HG02884 (cell line): ENCODE results near the gene RALGPS2.

Experiments used
- ATAC-seq: cut with Tn5 transposase; IDR thresholded peaks from one replicate; pipeline ENCODE4 v1.9.1; 2021; ENCODE audit warnings: mild to moderate bottlenecking, moderate library complexity; ENCODE audit not compliant: unreplicated experiment

Gene RALGPS2

DNA sequence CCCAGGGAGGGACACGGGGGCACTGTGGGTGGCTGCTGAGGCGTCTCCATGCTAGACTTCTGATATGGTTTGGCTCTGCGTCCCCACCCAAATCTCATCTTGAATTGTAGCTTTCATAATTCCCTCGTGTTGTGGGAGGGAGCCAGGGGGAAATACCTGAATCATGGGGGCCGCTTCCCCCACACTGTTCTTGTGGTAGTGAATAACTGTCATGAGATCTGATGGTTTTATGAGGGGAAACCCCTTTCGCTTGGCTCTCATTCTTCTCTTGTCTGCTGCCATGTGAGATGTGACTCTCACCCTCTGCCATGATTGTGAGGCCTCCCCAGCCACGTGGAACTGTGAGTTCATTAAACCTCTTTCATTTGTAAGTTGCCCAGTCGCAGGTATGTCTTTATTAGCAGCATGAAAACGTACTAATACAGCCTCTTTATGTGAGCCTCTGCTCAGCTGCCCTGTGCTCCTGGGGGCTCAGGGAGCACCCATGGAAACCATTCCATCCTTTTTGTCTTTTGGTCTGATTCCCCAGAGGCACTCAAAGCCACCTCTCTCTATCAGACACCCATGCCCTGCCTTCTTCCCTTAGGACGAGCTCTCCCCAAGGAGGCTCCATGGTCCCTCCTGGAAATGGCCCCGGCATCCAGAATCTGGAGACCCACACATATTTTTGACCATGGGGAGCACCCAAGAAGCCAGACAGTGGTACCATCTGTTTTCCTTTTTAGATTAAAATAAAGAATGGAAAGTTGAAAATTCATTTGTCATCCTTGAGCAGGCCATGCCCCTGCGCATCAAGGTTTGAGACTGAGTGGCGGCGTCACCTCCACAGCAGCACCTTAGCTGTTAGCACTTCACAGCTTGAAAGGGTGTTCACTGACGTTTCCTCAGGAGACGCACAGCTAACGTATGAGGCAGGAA lies 234.8 kb downstream of the RALGPS2 start:
- no peak for ATAC-seq

DNA sequence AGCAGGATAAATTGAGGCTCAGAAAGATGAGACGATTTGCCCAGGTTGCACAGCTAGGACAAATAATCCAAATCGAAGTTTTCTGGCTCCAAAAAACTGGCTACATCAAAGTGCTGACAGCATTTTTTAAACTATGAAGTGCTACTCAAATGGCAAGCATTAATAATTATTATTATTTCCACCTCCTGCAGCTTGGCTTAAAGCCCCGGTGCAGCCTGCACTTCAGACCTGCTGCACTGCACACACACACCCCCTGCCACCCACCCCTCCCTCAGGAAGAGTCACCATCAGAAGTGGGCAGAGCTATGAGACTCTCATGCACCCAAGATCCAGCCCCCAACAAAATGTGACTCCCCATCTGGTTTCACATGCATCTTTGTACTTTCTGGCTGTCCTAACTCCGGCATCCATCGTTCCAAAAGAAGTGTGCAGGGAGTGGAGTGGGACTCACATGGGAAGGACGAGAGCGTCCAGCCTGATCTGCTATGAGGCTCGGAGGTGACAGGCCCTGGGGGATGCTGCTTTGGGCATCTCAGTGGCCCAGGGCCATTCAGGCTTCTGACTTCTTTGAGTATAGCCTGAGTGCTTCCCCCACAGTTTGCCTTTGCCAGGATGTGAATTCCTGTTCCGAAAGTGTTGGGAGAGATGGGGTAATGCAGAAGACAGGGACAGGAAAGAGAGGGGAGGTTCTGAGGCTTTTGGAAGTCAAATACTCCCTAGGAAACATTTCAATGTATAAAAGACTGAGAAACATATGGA lies 235.6 kb downstream of the RALGPS2 start:
- no peak for ATAC-seq

DNA sequence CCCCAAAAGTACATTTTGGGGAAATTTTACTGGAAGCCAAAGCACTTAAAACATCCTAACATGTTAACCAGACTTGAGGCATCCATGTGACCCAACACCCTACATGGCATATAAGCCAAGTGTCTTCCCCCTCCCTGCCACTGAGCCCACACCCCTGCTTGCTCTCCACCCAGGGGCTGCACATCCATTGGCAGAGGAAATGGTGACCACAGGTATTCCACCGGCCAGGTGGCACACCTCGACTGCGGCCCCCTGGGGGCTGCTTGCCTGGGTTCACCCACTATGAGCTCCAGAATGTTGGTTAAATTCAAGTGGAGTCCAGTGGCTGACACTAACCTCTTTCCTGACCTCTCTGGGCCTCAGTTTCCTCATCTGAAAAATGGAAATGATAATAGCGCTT lies 236.3 kb downstream of the RALGPS2 start:
- no peak for ATAC-seq

DNA sequence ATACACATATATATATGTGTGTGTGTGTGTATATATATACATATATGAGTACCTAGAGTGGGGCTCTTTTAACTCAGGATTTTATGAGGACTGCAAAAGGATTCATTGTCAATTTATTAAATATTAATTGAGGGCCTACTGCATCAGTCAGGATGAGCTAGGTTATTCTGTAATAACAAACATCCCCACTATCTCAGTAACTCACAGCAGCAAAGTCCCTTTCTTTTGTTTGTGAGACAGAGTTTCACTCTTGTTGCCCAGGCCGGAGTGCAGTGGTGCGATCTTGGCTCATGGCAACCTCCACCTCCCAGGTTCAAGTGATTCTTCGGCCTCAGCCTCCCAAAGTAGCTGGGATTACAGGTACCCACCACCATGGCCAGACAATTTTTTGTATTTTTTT lies 236.8 kb downstream of the RALGPS2 start:
- no peak for ATAC-seq

DNA sequence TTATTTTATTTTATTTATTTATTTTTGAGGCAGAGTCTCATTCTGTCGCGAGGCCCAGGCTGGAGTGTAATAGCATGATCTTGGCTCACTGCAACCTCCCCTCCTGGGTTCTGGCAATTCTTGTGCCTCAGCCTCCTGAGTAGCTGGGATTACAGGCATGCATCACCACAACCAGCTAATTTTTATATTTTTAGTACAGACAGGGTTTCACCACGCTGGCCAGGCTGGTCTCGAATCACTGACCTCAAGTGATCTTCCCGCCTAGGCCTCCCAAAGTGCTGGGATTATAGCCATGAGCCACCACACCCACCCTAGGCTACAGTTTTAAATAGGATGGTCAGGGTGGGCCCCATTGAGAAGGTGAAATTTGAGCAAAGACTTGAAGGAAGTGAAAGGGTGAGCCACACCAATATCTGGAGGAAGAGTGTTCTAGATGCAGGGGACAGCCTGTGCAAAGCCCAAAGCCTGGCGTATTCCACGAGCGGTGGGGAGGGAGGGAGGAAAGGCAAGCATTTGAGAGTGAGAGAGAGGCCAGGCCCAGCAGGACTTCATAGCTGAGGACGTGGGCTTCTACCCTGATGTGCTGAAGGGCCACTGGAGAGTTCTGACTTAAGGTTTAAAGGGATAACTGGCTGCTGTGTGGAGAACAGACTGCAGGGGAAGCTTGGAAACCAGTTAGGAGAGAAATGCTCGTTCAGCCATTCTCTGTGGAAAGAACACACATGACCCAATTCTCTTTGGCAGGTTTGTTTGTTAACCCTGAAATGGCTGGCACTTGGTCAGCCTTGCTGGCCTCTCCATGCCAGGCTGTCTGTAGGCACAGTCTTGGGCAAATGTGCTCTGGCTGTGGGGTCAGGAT lies 238.0 kb downstream of the RALGPS2 start:
- no peak for ATAC-seq

DNA sequence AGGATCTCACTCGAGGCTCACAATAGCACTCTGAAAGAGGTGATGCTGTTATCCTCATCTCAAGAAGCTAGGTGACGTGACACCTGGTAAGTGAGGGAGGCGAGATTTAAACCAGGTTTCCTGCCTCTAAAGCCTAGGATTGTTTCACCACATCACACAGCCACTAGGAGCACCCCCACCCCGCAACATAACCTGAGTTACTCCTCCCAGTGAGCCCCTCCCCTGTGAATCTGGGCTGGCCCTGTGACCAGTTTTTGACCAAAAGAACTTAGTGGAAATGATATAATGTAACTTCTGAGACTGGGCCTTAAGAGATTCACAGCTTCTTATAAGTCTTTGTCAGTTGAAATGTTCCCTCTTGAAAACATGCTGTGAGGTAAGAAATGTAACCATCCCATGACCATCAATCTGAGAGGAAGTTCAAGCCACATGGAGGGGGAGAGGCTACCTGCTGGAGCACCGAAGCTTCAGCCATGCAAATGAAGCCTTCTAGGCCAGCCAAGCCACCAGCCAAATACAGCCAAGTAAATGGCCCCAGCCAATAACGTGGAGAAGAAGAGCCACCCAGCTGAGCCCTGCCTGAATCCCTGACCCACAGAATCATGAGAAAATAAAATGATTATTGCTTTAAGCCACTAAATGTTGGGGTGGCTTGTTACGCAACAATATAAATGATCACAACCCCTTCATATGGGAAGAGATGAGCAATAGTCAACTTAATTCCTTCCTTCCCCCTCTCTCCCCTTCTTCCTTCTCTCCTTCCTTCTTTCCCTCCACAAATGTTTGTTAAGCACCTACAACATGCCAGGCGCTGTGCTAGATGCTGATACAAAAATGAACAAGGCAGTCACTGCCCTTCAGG lies 239.7 kb downstream of the RALGPS2 start:
- no peak for ATAC-seq

DNA sequence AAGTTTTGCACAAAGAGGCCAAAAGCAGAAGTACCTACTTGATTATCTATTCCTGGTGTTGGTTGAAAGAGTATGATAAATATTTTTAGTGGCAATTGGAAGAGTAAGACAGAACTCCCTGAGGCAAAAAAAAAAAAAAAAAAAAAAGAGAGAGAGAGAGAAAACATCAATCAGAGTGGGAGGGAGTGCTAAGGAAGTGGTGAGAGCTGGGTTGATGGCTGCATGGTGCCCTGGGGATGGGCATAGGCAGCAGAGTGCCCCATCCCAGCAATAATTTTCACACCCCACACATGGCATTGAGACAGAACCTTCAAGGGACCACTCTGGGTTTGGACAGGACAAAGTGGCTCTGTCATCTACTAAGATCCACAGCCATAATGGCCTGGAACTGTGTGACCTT lies 241.3 kb downstream of the RALGPS2 start:
- no peak for ATAC-seq

DNA sequence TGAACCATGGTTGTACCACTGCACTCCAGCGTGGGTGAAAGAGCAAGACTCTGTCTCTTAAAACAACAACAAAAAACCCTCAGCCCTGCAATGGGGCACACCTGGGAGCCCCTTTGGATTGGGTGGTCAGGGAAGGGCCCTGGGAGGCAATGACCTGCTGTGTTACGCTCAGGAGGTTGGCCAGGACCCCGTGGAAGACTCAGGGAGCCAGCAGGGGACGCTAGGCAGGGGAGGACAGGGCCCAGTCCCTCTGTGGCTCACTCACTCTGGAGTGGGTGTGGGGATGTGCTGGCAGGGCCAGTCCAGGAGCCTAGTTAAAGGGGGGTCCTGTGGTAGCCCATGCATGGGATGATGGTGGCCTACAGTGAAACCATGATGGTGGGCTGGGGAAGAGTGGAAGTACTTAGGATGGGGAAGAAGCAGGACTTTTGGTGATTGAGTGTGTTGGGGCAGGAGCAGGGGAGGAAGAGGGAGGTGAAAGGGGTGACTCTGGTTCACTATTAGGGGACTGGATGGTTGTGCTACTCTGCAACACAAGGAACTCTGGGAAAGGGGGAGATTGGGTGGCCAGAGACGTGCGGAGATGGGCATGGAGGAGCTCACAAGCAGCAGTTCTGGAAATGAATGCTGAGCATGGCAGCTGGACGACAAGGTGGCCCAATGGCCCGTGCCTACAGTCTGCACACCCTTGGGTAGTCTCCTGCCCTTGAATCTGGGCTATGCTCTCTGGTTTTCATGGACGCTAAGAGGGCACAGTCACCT lies 244.4 kb downstream of the RALGPS2 start:
- ATAC-seq, result no peak

DNA sequence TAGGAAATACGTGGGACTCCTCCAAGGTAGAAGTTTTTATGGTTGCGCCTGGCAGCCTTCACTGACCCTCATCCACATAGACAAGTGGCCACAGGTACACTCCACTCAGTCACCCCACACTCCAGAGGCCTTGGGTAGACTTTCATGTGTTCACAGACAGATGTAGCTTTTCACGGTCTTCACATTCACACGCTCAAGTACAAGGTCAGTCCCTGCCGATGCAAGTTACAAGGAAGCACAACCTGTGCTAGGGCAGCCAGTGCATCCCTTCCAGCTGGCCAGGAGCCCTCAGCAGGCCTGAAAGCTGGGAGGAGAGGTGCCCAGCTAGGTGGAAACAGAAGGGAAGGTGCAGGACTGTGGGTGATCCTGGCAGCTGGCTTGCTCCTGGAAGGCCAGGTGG lies 245.1 kb downstream of the RALGPS2 start:
- no peak for ATAC-seq
